Measurements from ENCODE around the gene CDC20. TPM values are rescaled to one million over a fixed set of nuclear protein-coding genes. Genes with fewer than 3 reads are reported as not detected.

CDC20 gene
- polyA plus RNA-seq, 3 donors = 36.9 to 49.9 (median 44.3) TPM

Other genes starting within 250 kb of the CDC20 start
- gene EBNA1BP2, start 186.7 kb upstream of the CDC20 start, polyA plus RNA-seq (ENCODE audit: insufficient read length in 3 of 3) = 10 to 100 TPM; 76.3 to 81.9 (median 79.5) TPM
- 1 to 10 TPM; 2.6 to 5.9 (median 4.7) TPM for gene CFAP57, start 186.7 kb upstream of the CDC20 start, polyA plus RNA-seq (ENCODE audit: insufficient read length in 3 of 3)
- gene TMEM125, start 89.0 kb upstream of the CDC20 start, polyA plus RNA-seq (ENCODE audit: insufficient read length in 3 of 3) = 10 to 100 TPM; 16.4 to 16.9 (median 16.6) TPM
- 10 to 100 TPM; 24.0 to 30.7 (median 28.4) TPM for gene C1orf210, start 73.4 kb upstream of the CDC20 start, polyA plus RNA-seq (ENCODE audit: insufficient read length in 3 of 3)
- 10 to 100 TPM; 52.1 to 63.4 (median 53.6) TPM for gene TIE1, start 58.0 kb upstream of the CDC20 start, polyA plus RNA-seq (ENCODE audit: insufficient read length in 3 of 3)
- under 1 TPM; 0.42 to 0.78 (median 0.65) TPM for gene MPL, start 21.2 kb upstream of the CDC20 start, polyA plus RNA-seq (ENCODE audit: insufficient read length in 3 of 3)
- gene ELOVL1, start 9.0 kb downstream of the CDC20 start, polyA plus RNA-seq (ENCODE audit: insufficient read length in 3 of 3) = 10 to 100 TPM; 85.4 to 92.0 (median 88.8) TPM
- gene MED8, start 30.8 kb downstream of the CDC20 start, polyA plus RNA-seq (ENCODE audit: insufficient read length in 3 of 3) = 10 to 100 TPM; 39.3 to 44.6 (median 42.2) TPM
- gene SZT2, start 30.9 kb downstream of the CDC20 start, polyA plus RNA-seq (ENCODE audit: insufficient read length in 3 of 3) = 10 to 100 TPM; 21.4 to 34.7 (median 33.0) TPM
- 10 to 100 TPM; 39.8 to 49.5 (median 43.6) TPM for gene HYI, start 95.0 kb downstream of the CDC20 start, polyA plus RNA-seq (ENCODE audit: insufficient read length in 3 of 3)
- 100 to 1,000 TPM; 228 to 244 (median 233) TPM for gene PTPRF, start 171.9 kb downstream of the CDC20 start, polyA plus RNA-seq (ENCODE audit: insufficient read length in 3 of 3)

Data from renal pelvis (tissue), 3 donors.